HEK293 (cell line): ENCODE measurements around the gene STAT3.
A peak's percentile ranks its signal among the peaks of the same experiment; 100 is the strongest.

Experiments used
- CTCF ChIA-PET: fragments of 350-600 bp; formaldehyde crosslinking; extraction: SDS; loops from one replicate; lab custom pipeline; 2021; ENCODE audit warnings: antibody characterized with exemption; lab: Yijun Ruan, JAX
- POLR2A ChIA-PET: fragments of 300-600 bp; formaldehyde crosslinking; extraction: SDS; loops from one replicate; lab custom pipeline; 2020; ENCODE audit warnings: antibody characterized with exemption, inconsistent platforms; lab: Yijun Ruan, JAX
- H3K27ac ChIP-seq: fragments of 200-500 bp; sonication (Bioruptor generic); 2 replicates; pipeline ENCODE4 v1.5.1; 2014; ENCODE audit warnings: low read depth, low read length, control low read depth, inconsistent platforms; ENCODE audit errors: extremely low read depth
- H3K36me3 ChIP-seq, 2 experiments: fragments of 200-500 bp in 1 of 2; sonication (Bioruptor generic) in 1 of 2; 1 replicate in 1 of 2; 2 replicates in 1 of 2; pipeline ENCODE4 v1.5.1; 2014 to 2017; ENCODE audit warnings: inconsistent platforms in 2 of 2, low read length in 2 of 2; ENCODE audit not compliant: control insufficient read depth in 2 of 2, insufficient read depth in 1 of 2
- H3K4me1 ChIP-seq: fragments of 200-500 bp; sonication (Bioruptor generic); 2 replicates; pipeline ENCODE4 v1.5.1; 2014; ENCODE audit warnings: mild to moderate bottlenecking, low read length, inconsistent platforms; ENCODE audit not compliant: control insufficient read depth, insufficient read depth
- H3K4me3 ChIP-seq: 2 replicates; pipeline ENCODE4 v1.5.1; 2011; ENCODE audit warnings: low read depth, mild to moderate bottlenecking, control low read depth, low read length, moderate library complexity
- H3K9me3 ChIP-seq: fragments of 200-500 bp; sonication (Bioruptor generic); 2 replicates; pipeline ENCODE4 v1.5.1; 2014; ENCODE audit warnings: low read depth, low read length, inconsistent platforms; ENCODE audit not compliant: control insufficient read depth, insufficient read depth
- KLF10 ChIP-seq: fragments of 450-650 bp; IDR thresholded peaks from 2 replicates; pipeline ENCODE4 v1.5.1; 2018; ENCODE audit warnings: missing biosample characterization, mild to moderate bottlenecking, missing genetic modification characterization
- KLF17 ChIP-seq: fragments of 450-650 bp; formaldehyde crosslinking; IDR thresholded peaks from 2 replicates; pipeline ENCODE4 v1.5.1; 2016; ENCODE audit warnings: missing biosample characterization, missing genetic modification characterization
- PRDM1 ChIP-seq: fragments of 450-650 bp; formaldehyde crosslinking; IDR thresholded peaks from 2 replicates; pipeline ENCODE4; 2016; ENCODE audit warnings: missing biosample characterization, missing genetic modification characterization
- REPIN1 ChIP-seq: fragments of 450-650 bp; formaldehyde crosslinking; IDR thresholded peaks from 2 replicates; pipeline ENCODE4 v1.5.1; 2017; ENCODE audit warnings: missing biosample characterization, missing genetic modification characterization, low read depth
- SCRT2 ChIP-seq: fragments of 450-650 bp; formaldehyde crosslinking; IDR thresholded peaks from 2 replicates; pipeline ENCODE4 v1.5.1; 2016; ENCODE audit warnings: missing biosample characterization, missing genetic modification characterization
- ZBTB17 ChIP-seq: fragments of 450-650 bp; formaldehyde crosslinking; IDR thresholded peaks from 2 replicates; pipeline ENCODE4 v1.5.1; 2016; ENCODE audit warnings: missing biosample characterization, missing genetic modification characterization
- ZFHX2 ChIP-seq: fragments of 450-650 bp; formaldehyde crosslinking; conservative IDR thresholded peaks from 2 replicates; pipeline ENCODE4 v1.5.1; 2016; ENCODE audit warnings: missing biosample characterization, missing genetic modification characterization
- ZNF239 ChIP-seq: fragments of 450-650 bp; formaldehyde crosslinking; IDR thresholded peaks from 2 replicates; pipeline ENCODE4 v1.5.1; 2016; ENCODE audit warnings: missing biosample characterization, missing genetic modification characterization
- ZNF350 ChIP-seq: fragments of 450-650 bp; formaldehyde crosslinking; IDR thresholded peaks from 2 replicates; pipeline ENCODE4 v1.5.0; 2017; ENCODE audit warnings: missing biosample characterization, mild to moderate bottlenecking, missing genetic modification characterization
- ZNF354C ChIP-seq: fragments of 450-650 bp; formaldehyde crosslinking; IDR thresholded peaks from 2 replicates; pipeline ENCODE4 v1.5.1; 2016; ENCODE audit warnings: missing biosample characterization, missing genetic modification characterization, low read depth, borderline replicate concordance
- ZNF510 ChIP-seq: fragments of 450-650 bp; formaldehyde crosslinking; IDR thresholded peaks from 2 replicates; pipeline ENCODE4 v1.5.1; 2018; ENCODE audit warnings: mild to moderate bottlenecking, missing genetic modification characterization, missing biosample characterization; ENCODE audit not compliant: insufficient replicate concordance
- ZNF518A ChIP-seq: fragments of 450-650 bp; formaldehyde crosslinking; conservative IDR thresholded peaks from 2 replicates; pipeline ENCODE4 v1.5.1; 2016; ENCODE audit warnings: low read depth, missing biosample characterization, missing genetic modification characterization
- ZNF544 ChIP-seq: fragments of 450-650 bp; formaldehyde crosslinking; IDR thresholded peaks from 2 replicates; pipeline ENCODE4 v1.5.0; 2017; ENCODE audit warnings: missing biosample characterization, missing genetic modification characterization
- ZNF561 ChIP-seq: fragments of 450-650 bp; IDR thresholded peaks from 2 replicates; pipeline ENCODE4 v1.5.1; 2018; ENCODE audit warnings: missing biosample characterization, missing genetic modification characterization, borderline replicate concordance
- ZNF621 ChIP-seq: fragments of 450-650 bp; formaldehyde crosslinking; IDR thresholded peaks from 2 replicates; pipeline ENCODE4 v1.5.1; 2017; ENCODE audit warnings: missing biosample characterization, missing genetic modification characterization
- TF ChIP-seq, protein P1 (sequence below): fragments of 450-650 bp; formaldehyde crosslinking; IDR thresholded peaks from 2 replicates; pipeline ENCODE4 v1.5.1; 2016; ENCODE audit warnings: missing biosample characterization, missing genetic modification characterization, low read depth
- TF ChIP-seq, protein P2 (sequence below): fragments of 450-650 bp; formaldehyde crosslinking; IDR thresholded peaks from 2 replicates; pipeline ENCODE4 v1.5.1; 2016; ENCODE audit warnings: missing biosample characterization, missing genetic modification characterization

STAT3 gene

DNA sequence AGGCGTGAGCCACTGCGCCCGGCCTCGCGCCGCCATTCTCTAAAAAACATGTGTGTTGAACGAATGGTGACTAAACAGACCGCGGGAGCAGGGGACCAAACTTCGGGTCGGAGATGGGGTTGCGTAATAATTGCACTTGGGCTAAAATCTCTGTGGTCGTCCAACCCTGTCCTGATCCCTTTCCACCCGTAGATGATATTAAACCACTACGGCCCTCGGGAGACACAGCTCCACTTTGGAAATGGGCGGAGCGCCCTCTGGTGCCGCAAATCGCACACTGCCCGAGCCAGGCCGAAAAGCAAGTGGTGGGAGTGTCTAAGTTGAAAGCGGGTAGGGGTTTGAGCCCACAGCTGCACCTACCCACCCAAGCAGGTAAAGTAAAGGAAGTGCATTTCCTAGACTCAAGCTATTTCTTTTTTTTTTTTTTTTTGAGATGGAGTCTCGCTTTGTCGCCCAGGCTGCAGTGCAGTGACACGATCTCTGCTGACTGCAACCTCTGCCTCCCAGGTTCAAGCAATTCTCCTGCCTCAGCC lies 17.8 kb upstream of the STAT3 start (continued):
- TF ChIP-seq SCRT2 (tag by site-specific recombination): peak; percentile 29; the same call in 1 of the 2 replicates
- TF ChIP-seq ZFHX2 (tag by site-specific recombination): peak; percentile 51

- CTCF ChIA-PET: interaction anchor here (0.9 to 13.6 kb wide), 12 partner anchors 8 to 147 kb away, joined by 3 to 378 read pairs (median 10); partner anchors contain the start of genes CAVIN1 and STAT3
- H3K4me3 ChIP-seq: no peak overlapping the region
- H3K27ac ChIP-seq: no peak overlapping the region
- TF ChIP-seq ZNF510 (tag by site-specific recombination) (no peak), ZNF518A (tag by site-specific recombination) (no peak), ZFHX2 (tag by site-specific recombination) (peak; percentile 40; the same call in 1 of the 2 replicates), ZNF544 (no peak)
- POLR2A ChIA-PET: no interaction called here
- no peaks in the 10 kb centered on the region for H3K9me3 ChIP-seq
- H3K4me1 ChIP-seq: 0 out of 2 replicates have a peak, but pooled peaks cover under 1% of the 10 kb centered on the region
- H3K36me3 ChIP-seq: peaks cover 3 to 7% of the 10 kb centered on the region in 2 experiments; a peak in 1 of 3 replicates
These were observed 16.8 kb upstream of the STAT3 start for GRCh38 chr17:42405076-42405475.

DNA sequence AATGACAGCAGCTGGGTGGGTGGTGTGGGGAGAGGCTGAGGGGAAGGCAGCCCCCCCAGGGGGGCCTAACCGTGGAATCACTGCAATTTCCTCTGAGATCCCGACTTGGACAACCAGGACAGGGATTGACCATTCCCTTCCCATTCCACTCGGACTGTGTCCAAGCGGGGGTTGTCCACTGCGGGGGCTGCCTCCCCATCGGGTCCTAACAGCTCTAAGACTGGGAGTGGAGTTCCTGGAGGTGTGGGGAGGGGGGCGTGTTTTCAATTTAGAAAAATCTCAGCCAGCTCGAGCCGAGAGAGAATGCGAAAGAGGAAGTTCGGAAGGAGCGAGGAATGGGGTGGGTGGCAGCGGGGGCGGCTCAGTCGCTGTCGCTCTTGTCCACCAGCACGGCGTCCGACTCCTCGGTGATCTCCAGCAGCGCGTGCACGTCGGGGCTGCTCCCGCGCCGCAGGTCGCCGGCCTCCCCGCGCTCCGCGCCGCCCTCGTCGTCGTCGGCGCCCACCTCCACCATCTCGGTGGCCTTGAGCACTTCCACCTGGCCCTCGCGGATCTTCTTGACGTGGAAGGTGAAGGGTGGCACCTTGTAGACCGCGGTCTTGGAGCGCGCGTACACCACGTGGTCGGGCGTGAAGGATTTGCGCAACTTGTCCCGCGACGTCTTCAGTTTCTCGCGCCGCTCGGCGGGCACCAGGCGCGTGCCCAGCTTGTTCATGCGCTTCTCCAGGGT lies 16.2 kb upstream of the STAT3 start:
- no peaks in the 10 kb centered on the region for H3K4me1 ChIP-seq
- no peak overlapping the region for H3K4me3 ChIP-seq
- CTCF ChIA-PET: interaction anchor here (1.0 to 13.6 kb wide), 8 partner anchors 7 to 122 kb away, joined by 3 to 378 read pairs (median 20); partner anchors contain the start of genes CAVIN1 and STAT3
- TF ChIP-seq, protein P1, sequence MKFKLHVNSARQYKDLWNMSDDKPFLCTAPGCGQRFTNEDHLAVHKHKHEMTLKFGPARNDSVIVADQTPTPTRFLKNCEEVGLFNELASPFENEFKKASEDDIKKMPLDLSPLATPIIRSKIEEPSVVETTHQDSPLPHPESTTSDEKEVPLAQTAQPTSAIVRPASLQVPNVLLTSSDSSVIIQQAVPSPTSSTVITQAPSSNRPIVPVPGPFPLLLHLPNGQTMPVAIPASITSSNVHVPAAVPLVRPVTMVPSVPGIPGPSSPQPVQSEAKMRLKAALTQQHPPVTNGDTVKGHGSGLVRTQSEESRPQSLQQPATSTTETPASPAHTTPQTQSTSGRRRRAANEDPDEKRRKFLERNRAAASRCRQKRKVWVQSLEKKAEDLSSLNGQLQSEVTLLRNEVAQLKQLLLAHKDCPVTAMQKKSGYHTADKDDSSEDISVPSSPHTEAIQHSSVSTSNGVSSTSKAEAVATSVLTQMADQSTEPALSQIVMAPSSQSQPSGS (tag by site-specific recombination): no peak
- TF ChIP-seq REPIN1 (tag by site-specific recombination) (no peak), ZNF239 (tag by site-specific recombination) (no peak), ZNF350 (tag by site-specific recombination) (no peak)
- TF ChIP-seq, all 188 proteins: peak for 0
- Histone ChIP-seq H3K27ac (no peak overlapping the region), H3K36me3 (peaks cover 3 to 7% of the 10 kb centered on the region in 2 experiments; a peak in 1 of 3 replicates), H3K9me3 (no peaks in the 10 kb centered on the region)
- POLR2A ChIA-PET: interaction anchor here (0.6 to 2.8 kb wide), 3 partner anchors 18 to 476 kb away, joined by 3 to 10 read pairs (median 7); partner anchors contain the start of gene CAVIN1

- Histone ChIP-seq H3K4me1 (no peaks in the 10 kb centered on the region), H3K4me3 (no peak overlapping the region), H3K27ac (no peak overlapping the region), H3K36me3 (peaks cover 3 to 7% of the 10 kb centered on the region in 2 experiments; a peak in 1 of 3 replicates), H3K9me3 (no peaks in the 10 kb centered on the region)
- CTCF ChIA-PET: interaction anchor here (0.7 to 13.6 kb wide), 23 partner anchors 11 to 488 kb away, joined by 3 to 378 read pairs (median 4); partner anchors contain the start of gene STAT3
- POLR2A ChIA-PET: interaction anchor here (0.7 to 2.8 kb wide), 4 partner anchors 15 to 166 kb away, joined by 3 to 10 read pairs (median 5); partner anchors contain the start of genes CAVIN1 and STAT3
- TF ChIP-seq, protein P2, sequence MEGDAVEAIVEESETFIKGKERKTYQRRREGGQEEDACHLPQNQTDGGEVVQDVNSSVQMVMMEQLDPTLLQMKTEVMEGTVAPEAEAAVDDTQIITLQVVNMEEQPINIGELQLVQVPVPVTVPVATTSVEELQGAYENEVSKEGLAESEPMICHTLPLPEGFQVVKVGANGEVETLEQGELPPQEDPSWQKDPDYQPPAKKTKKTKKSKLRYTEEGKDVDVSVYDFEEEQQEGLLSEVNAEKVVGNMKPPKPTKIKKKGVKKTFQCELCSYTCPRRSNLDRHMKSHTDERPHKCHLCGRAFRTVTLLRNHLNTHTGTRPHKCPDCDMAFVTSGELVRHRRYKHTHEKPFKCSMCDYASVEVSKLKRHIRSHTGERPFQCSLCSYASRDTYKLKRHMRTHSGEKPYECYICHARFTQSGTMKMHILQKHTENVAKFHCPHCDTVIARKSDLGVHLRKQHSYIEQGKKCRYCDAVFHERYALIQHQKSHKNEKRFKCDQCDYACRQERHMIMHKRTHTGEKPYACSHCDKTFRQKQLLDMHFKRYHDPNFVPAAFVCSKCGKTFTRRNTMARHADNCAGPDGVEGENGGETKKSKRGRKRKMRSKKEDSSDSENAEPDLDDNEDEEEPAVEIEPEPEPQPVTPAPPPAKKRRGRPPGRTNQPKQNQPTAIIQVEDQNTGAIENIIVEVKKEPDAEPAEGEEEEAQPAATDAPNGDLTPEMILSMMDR (tag by site-specific recombination): peak; percentile 61; the same call in 1 of the 2 replicates
- TF ChIP-seq ZNF354C (tag by site-specific recombination) (no peak), ZNF561 (tag by site-specific recombination) (0 out of 2 replicates have a peak, but pooled peaks have one; percentile 53), PRDM1 (no peak), KLF10 (no peak), ZBTB17 (tag by site-specific recombination) (no peak), ZNF621 (no peak), KLF17 (tag by site-specific recombination) (no peak)
These were observed 14.9 kb upstream of the STAT3 start for GRCh38 chr17:42403150-42403549.
